HepG2 (cell line): ENCODE measurements around the gene ZFAND6. TPM values are rescaled to one million over a fixed set of nuclear protein-coding genes. Genes with fewer than 3 reads are reported as not detected.

Experiments used
- ARID5B ChIP-seq: IDR thresholded peaks from 2 replicates; pipeline ENCODE4 v1.4.0; 2020; ENCODE audit warnings: mild to moderate bottlenecking, missing genetic modification reagents
- ATF5 ChIP-seq: sonication (generic); formaldehyde crosslinking; IDR thresholded peaks from 2 replicates; pipeline ENCODE4 v1.4.0; 2020; ENCODE audit warnings: mild to moderate bottlenecking, low read depth, missing genetic modification reagents
- DNMT3B ChIP-seq: conservative IDR thresholded peaks from 2 replicates; pipeline ENCODE4 v1.6.1; 2016; ENCODE audit warnings: missing biosample characterization, control low read depth
- FOXA1 ChIP-seq, 2 experiments: fragments of 450-650 bp in 1 of 2; sonication (generic) in 1 of 2; formaldehyde crosslinking in 1 of 2; IDR thresholded peaks; 2 replicates each; pipeline versions ENCODE4 v1.4.0 to v1.6.1; 2016 to 2020; ENCODE audit warnings: missing genetic modification reagents in 1 of 2
- FOXA3 ChIP-seq: IDR thresholded peaks from 2 replicates; pipeline ENCODE4 v1.6.1; 2016; ENCODE audit warnings: missing genetic modification reagents, missing compliant biosample characterization
- GLI4 ChIP-seq: sonication (generic); formaldehyde crosslinking; IDR thresholded peaks from 2 replicates; pipeline ENCODE4 v1.5.1; 2020; ENCODE audit warnings: missing genetic modification reagents, mild to moderate bottlenecking, moderate library complexity, borderline replicate concordance
- RFX3 ChIP-seq: IDR thresholded peaks from 2 replicates; pipeline ENCODE4 v1.6.1; 2016; ENCODE audit warnings: missing biosample characterization, missing genetic modification reagents
- RXRB ChIP-seq: IDR thresholded peaks from 2 replicates; pipeline ENCODE4 v1.6.1; 2016; ENCODE audit warnings: borderline replicate concordance, missing genetic modification reagents, missing compliant biosample characterization
- ZFP37 ChIP-seq: sonication (generic); formaldehyde crosslinking; IDR thresholded peaks from 2 replicates; pipeline ENCODE4 v1.4.0; 2020; ENCODE audit warnings: missing genetic modification reagents, borderline replicate concordance
- ZFP90 ChIP-seq: sonication (generic); formaldehyde crosslinking; IDR thresholded peaks from 2 replicates; pipeline ENCODE4 v1.8.0; 2022; ENCODE audit warnings: missing genetic modification reagents, mild to moderate bottlenecking, inconsistent platforms, borderline replicate concordance
- ZNF224 ChIP-seq: sonication (generic); formaldehyde crosslinking; IDR thresholded peaks from 2 replicates; pipeline ENCODE4 v1.5.0; 2020; ENCODE audit warnings: mild to moderate bottlenecking, missing genetic modification reagents
- ZNF383 ChIP-seq: sonication (generic); formaldehyde crosslinking; IDR thresholded peaks from 2 replicates; pipeline ENCODE4 v1.4.0; 2020; ENCODE audit warnings: missing genetic modification reagents, mild to moderate bottlenecking, borderline replicate concordance
- ZNF605 ChIP-seq: sonication (generic); formaldehyde crosslinking; IDR thresholded peaks from 2 replicates; pipeline ENCODE4 v1.8.0; 2022; ENCODE audit warnings: mild to moderate bottlenecking, missing genetic modification reagents
- ZNF644 ChIP-seq: IDR thresholded peaks from 2 replicates; pipeline ENCODE4 v1.6.1; 2016; ENCODE audit warnings: low read depth
- polyA plus RNA-seq, 8 experiments: library from polyadenylated mRNA; depleted of rRNA in 3 of 8; stranded (reverse) in 7 of 8; unstranded in 1 of 8; fragments of >200 nt; fragmentation: Illumina TruSeq in 4 of 8; extraction: Trizol in 4 of 8; gene quantifications; 2 replicates each; pipeline versions ENCODE4 v1.2.1 to v1.2.3, GENCODE V29; 2011 to 2016; ENCODE audit warnings: low read depth in 4 of 8, missing spikeins in 1 of 8, mixed read lengths in 1 of 8; ENCODE audit not compliant: insufficient read depth in 1 of 8
- total RNA-seq, 5 experiments: library from RNA; depleted of rRNA; stranded (reverse); fragments of >200 nt; fragmentation: Illumina TruSeq; extraction: Trizol; gene quantifications; 2 replicates each; pipeline ENCODE4 v1.2.3, GENCODE V29; 2016; ENCODE audit warnings: low read depth in 1 of 5
- TF ChIP-seq, protein P1 (sequence below): sonication (generic); formaldehyde crosslinking; IDR thresholded peaks from 2 replicates; pipeline ENCODE4 v1.5.1; 2020; ENCODE audit warnings: mild to moderate bottlenecking, missing genetic modification reagents, moderate library complexity
- TF ChIP-seq, protein P2 (sequence below): sonication (generic); formaldehyde crosslinking; conservative IDR thresholded peaks from 2 replicates; pipeline ENCODE4 v1.4.0; 2020; ENCODE audit warnings: mild to moderate bottlenecking, missing genetic modification reagents, moderate library complexity

ZFAND6 gene
- total and polyA plus RNA-seq, 2 of the 13 experiments (the other 11 are each of a cell fraction or from before 2014, with no cell fraction given): 84.2 to 115 TPM

GRCh38 chr15:80157215-80157614 lies 97.7 kb downstream of the ZFAND6 start (continued):
- TF ChIP-seq FOXA1 (IDR thresholded peaks at IDR 0.05) (no peak), FOXA1 (CRISPR knock-in tag; IDR thresholded peaks at IDR 0.05) (peak; percentile 35; the same call in 1 of the 2 replicates), ZFP90 (CRISPR knock-in tag) (no peak), DNMT3B (CRISPR knock-in tag) (no peak), ZNF383 (CRISPR knock-in tag) (no peak), ZNF605 (0 out of 2 replicates have a peak, but pooled peaks have one; percentile 19), ARID5B (CRISPR knock-in tag) (peak; percentile 57), GLI4 (CRISPR knock-in tag) (no peak), ZNF224 (CRISPR knock-in tag) (no peak), ATF5 (CRISPR knock-in tag) (no peak), RFX3 (CRISPR knock-in tag) (no peak), ZNF644 (CRISPR knock-in tag) (no peak), ZFP37 (CRISPR knock-in tag) (no peak), RXRB (CRISPR knock-in tag) (0 out of 2 replicates have a peak, but pooled peaks have one; percentile 41), FOXA3 (CRISPR knock-in tag) (peak; percentile 53; the same call in 1 of the 2 replicates)
- TF ChIP-seq, protein P1, sequence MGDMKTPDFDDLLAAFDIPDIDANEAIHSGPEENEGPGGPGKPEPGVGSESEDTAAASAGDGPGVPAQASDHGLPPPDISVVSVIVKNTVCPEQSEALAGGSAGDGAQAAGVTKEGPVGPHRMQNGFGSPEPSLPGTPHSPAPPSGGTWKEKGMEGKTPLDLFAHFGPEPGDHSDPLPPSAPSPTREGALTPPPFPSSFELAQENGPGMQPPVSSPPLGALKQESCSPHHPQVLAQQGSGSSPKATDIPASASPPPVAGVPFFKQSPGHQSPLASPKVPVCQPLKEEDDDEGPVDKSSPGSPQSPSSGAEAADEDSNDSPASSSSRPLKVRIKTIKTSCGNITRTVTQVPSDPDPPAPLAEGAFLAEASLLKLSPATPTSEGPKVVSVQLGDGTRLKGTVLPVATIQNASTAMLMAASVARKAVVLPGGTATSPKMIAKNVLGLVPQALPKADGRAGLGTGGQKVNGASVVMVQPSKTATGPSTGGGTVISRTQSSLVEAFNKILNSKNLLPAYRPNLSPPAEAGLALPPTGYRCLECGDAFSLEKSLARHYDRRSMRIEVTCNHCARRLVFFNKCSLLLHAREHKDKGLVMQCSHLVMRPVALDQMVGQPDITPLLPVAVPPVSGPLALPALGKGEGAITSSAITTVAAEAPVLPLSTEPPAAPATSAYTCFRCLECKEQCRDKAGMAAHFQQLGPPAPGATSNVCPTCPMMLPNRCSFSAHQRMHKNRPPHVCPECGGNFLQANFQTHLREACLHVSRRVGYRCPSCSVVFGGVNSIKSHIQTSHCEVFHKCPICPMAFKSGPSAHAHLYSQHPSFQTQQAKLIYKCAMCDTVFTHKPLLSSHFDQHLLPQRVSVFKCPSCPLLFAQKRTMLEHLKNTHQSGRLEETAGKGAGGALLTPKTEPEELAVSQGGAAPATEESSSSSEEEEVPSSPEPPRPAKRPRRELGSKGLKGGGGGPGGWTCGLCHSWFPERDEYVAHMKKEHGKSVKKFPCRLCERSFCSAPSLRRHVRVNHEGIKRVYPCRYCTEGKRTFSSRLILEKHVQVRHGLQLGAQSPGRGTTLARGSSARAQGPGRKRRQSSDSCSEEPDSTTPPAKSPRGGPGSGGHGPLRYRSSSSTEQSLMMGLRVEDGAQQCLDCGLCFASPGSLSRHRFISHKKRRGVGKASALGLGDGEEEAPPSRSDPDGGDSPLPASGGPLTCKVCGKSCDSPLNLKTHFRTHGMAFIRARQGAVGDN (CRISPR knock-in tag): peak; percentile 41; the same call in 1 of the 2 replicates
- TF ChIP-seq, protein P2, sequence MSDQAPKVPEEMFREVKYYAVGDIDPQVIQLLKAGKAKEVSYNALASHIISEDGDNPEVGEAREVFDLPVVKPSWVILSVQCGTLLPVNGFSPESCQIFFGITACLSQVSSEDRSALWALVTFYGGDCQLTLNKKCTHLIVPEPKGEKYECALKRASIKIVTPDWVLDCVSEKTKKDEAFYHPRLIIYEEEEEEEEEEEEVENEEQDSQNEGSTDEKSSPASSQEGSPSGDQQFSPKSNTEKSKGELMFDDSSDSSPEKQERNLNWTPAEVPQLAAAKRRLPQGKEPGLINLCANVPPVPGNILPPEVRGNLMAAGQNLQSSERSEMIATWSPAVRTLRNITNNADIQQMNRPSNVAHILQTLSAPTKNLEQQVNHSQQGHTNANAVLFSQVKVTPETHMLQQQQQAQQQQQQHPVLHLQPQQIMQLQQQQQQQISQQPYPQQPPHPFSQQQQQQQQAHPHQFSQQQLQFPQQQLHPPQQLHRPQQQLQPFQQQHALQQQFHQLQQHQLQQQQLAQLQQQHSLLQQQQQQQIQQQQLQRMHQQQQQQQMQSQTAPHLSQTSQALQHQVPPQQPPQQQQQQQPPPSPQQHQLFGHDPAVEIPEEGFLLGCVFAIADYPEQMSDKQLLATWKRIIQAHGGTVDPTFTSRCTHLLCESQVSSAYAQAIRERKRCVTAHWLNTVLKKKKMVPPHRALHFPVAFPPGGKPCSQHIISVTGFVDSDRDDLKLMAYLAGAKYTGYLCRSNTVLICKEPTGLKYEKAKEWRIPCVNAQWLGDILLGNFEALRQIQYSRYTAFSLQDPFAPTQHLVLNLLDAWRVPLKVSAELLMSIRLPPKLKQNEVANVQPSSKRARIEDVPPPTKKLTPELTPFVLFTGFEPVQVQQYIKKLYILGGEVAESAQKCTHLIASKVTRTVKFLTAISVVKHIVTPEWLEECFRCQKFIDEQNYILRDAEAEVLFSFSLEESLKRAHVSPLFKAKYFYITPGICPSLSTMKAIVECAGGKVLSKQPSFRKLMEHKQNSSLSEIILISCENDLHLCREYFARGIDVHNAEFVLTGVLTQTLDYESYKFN (CRISPR knock-in tag): peak; percentile 59; the same call in 1 of the 2 replicates
